K562 (cell line): ENCODE data around the gene PGS1. TPM values are rescaled to one million over a fixed set of nuclear protein-coding genes. Genes with fewer than 3 reads are reported as not detected.

Experiments
- ATAC-seq: fragments of 200-7000 bp; cut with Tn5 transposase; 3 replicates; pipeline ENCODE4 v1.9.1; 2020; ENCODE audit warnings: moderate library complexity
- BruUV-seq: library from RNA; stranded (reverse); fragments of 400-500 nt; replicated peaks from 2 replicates; lab custom pipeline; 2021; lab: Mats Ljungman, UMichigan
- CTCF ChIA-PET: fragments of 300-600 bp; formaldehyde crosslinking; extraction: SDS; loops from one replicate; lab custom pipeline; 2021; ENCODE audit warnings: low intra/inter-chr PET ratio; lab: Yijun Ruan, JAX
- POLR2A ChIA-PET: fragments of 300-600, 350-650 bp; sonication (Branson Sonifier 250); formaldehyde crosslinking; extraction: SDS; loops from one replicate; lab custom pipeline; 2021; ENCODE audit warnings: antibody characterized with exemption, inconsistent platforms; lab: Yijun Ruan, JAX
- DNase-seq, 4 experiments: peaks; one replicate each; pipeline versions ENCODE4 v3.0.0 to v3.0.0-alpha.2; 2011 to 2018; ENCODE audit warnings: low spot score in 3 of 4, mixed read lengths in 3 of 4; ENCODE audit errors: extremely low read depth in 1 of 4
- FAIRE-seq: peaks from 2 replicates; lab custom pipeline; 2011; peaks lifted over from hg19 to GRCh38; lab: Jason Lieb, UNC
- H2AFZ ChIP-seq: 2 replicates; pipeline ENCODE4 v1.6.0; 2011; ENCODE audit warnings: low read depth, low read length, control low read depth, inconsistent platforms
- H3K27ac ChIP-seq: fragments of 200-600 bp; 3 replicates; pipeline ENCODE4 v1.8.0; 2011; ENCODE audit warnings: low read depth, mild to moderate bottlenecking, control low read depth, inconsistent platforms, low read length, moderate library complexity, mixed read lengths; ENCODE audit errors: extremely low read depth
- H3K27me3 ChIP-seq, 2 experiments: fragments of 300-600 bp in 1 of 2; 2 replicates in 1 of 2; 3 replicates in 1 of 2; pipeline versions ENCODE4 v1.6.0 to v1.8.0; 2011; ENCODE audit warnings: inconsistent platforms in 2 of 2, low read length in 2 of 2, mild to moderate bottlenecking in 1 of 2, mixed read lengths in 1 of 2, moderate library complexity in 1 of 2; ENCODE audit not compliant: control insufficient read depth in 2 of 2, insufficient read depth in 2 of 2
- H3K36me3 ChIP-seq: fragments of 300-600 bp; 3 replicates; pipeline ENCODE4 v1.8.0; 2011; ENCODE audit warnings: mild to moderate bottlenecking, low read length, inconsistent platforms; ENCODE audit not compliant: control insufficient read depth, insufficient read depth
- H3K4me1 ChIP-seq, 2 experiments: fragments of 200-600 bp in 1 of 2; replicated peaks in 1 of 2; 2 replicates in 1 of 2; 3 replicates in 1 of 2; pipeline versions ENCODE4 v1.5.1 to v1.8.0; 2011; ENCODE audit warnings: inconsistent platforms in 2 of 2, low read length in 2 of 2, mild to moderate bottlenecking in 1 of 2, mixed read lengths in 1 of 2, moderate library complexity in 1 of 2; ENCODE audit not compliant: control insufficient read depth in 2 of 2, insufficient read depth in 2 of 2
- H3K4me2 ChIP-seq: 2 replicates; pipeline ENCODE4 v1.6.1; 2011; ENCODE audit warnings: low read length, control low read depth, inconsistent platforms, mixed read lengths; ENCODE audit not compliant: insufficient read depth
- H3K4me3 ChIP-seq: fragments of 200-600 bp; sonication (generic), shearing (Covaris generic); 2 replicates; pipeline ENCODE4 v1.5.1; 2016; ENCODE audit warnings: control low read depth, inconsistent platforms
- H3K79me2 ChIP-seq: fragments of 200-600 bp; 3 replicates; pipeline ENCODE4 v1.8.0; 2011; ENCODE audit warnings: low read length, inconsistent platforms; ENCODE audit not compliant: control insufficient read depth, insufficient read depth
- H3K9ac ChIP-seq, 2 experiments: 2 replicates each; pipeline versions ENCODE4 v1.6.0 to v1.6.1; 2011; ENCODE audit warnings: low read depth in 2 of 2, low read length in 2 of 2, control low read depth in 1 of 2, inconsistent platforms in 1 of 2, mild to moderate bottlenecking in 1 of 2, mixed read lengths in 1 of 2; ENCODE audit not compliant: insufficient read depth in 1 of 2
- H3K9me1 ChIP-seq: one replicate; pipeline ENCODE4 v1.6.0; 2011; ENCODE audit warnings: inconsistent platforms, mild to moderate bottlenecking, low read length, moderate library complexity; ENCODE audit not compliant: control insufficient read depth, insufficient read depth
- H3K9me3 ChIP-seq: replicated peaks from 2 replicates; pipeline ENCODE4 v1.5.1; 2011; ENCODE audit warnings: low read depth, low read length, inconsistent platforms; ENCODE audit not compliant: control insufficient read depth, insufficient read depth
- H4K20me1 ChIP-seq: replicated peaks from 2 replicates; pipeline ENCODE4 v1.6.1; 2011; ENCODE audit warnings: low read length, inconsistent platforms, mixed read lengths; ENCODE audit not compliant: control insufficient read depth, insufficient read depth
- CBX8 ChIP-seq: fragments of 200-600 bp; sonication (generic); IDR thresholded peaks from 2 replicates; pipeline ENCODE4 v1.6.1; 2012; ENCODE audit warnings: borderline replicate concordance, mixed run types, low read depth, mild to moderate bottlenecking, moderate library complexity, mixed read lengths, low read length, control low read depth, inconsistent platforms; ENCODE audit not compliant: poor library complexity, severe bottlenecking; ENCODE audit errors: extremely low read depth
- ESRRB ChIP-seq: fragments of 250-450 bp; sonication (Bioruptor Pico); IDR thresholded peaks from 2 replicates; pipeline ENCODE4 v1.5.0; 2020; ENCODE audit warnings: mild to moderate bottlenecking, moderate library complexity, borderline replicate concordance
- FOSL1 ChIP-seq: fragments of 200-800 bp; sonication (Bioruptor generic); conservative IDR thresholded peaks from 2 replicates; pipeline ENCODE4 v1.6.1; 2016; ENCODE audit warnings: missing genetic modification characterization, missing compliant biosample characterization
- GMEB1 ChIP-seq: fragments of 250-450 bp; sonication (Bioruptor Pico); IDR thresholded peaks from 2 replicates; pipeline ENCODE4 v1.4.0; 2020; ENCODE audit warnings: mild to moderate bottlenecking
- MXI1 ChIP-seq: IDR thresholded peaks from 2 replicates; pipeline ENCODE4 v1.6.1; 2011; ENCODE audit warnings: low read depth, mild to moderate bottlenecking, improper control_type of control experiment, low read length
- NBN ChIP-seq: fragments of 450-650 bp; IDR thresholded peaks from 2 replicates; pipeline ENCODE4 v1.6.1; 2016; ENCODE audit warnings: low read depth, mild to moderate bottlenecking
- NFYB ChIP-seq: IDR thresholded peaks from 2 replicates; pipeline ENCODE4 v1.6.1; 2011; ENCODE audit warnings: mild to moderate bottlenecking, moderate library complexity; ENCODE audit not compliant: insufficient read length; ENCODE audit errors: extremely low read depth
- NR2C2 ChIP-seq, 2 experiments: fragments of 200-800 bp in 1 of 2; sonication (Bioruptor generic) in 1 of 2; sonication (generic) in 1 of 2; formaldehyde crosslinking in 1 of 2; IDR thresholded peaks; 2 replicates each; pipeline versions ENCODE4 v1.6.1 to v1.8.0; 2016 to 2022; ENCODE audit warnings: mild to moderate bottlenecking in 1 of 2, missing compliant biosample characterization in 1 of 2, missing genetic modification characterization in 1 of 2, missing genetic modification reagents in 1 of 2
- SRF ChIP-seq, 2 experiments: fragments of 250-450, 450-650 bp in 1 of 2; sonication (Bioruptor Pico) in 1 of 2; sonication (generic) in 1 of 2; formaldehyde crosslinking; IDR thresholded peaks; 2 replicates each; pipeline versions ENCODE4 v1.5.0 to v1.5.1; 2020 to 2022; ENCODE audit warnings: mild to moderate bottlenecking in 1 of 2, missing genetic modification reagents in 1 of 2
- ZBTB1 ChIP-seq: sonication (generic); formaldehyde crosslinking; IDR thresholded peaks from 2 replicates; pipeline ENCODE4 v1.8.1; 2023; ENCODE audit warnings: missing genetic modification reagents, low read depth, mild to moderate bottlenecking, borderline replicate concordance
- ZMIZ1 ChIP-seq, 2 experiments: fragments of 150-350 bp in 1 of 2; IDR thresholded peaks; 2 replicates each; pipeline ENCODE4 v1.6.1; 2012 to 2016; ENCODE audit warnings: low read depth in 2 of 2, low read length in 2 of 2, mild to moderate bottlenecking in 1 of 2, moderate library complexity in 1 of 2
- ZNF133 ChIP-seq: fragments of 250-450 bp; sonication (Bioruptor Pico); IDR thresholded peaks from 2 replicates; pipeline ENCODE4 v1.4.0; 2020; ENCODE audit warnings: mild to moderate bottlenecking
- WGBS: fragments of 100-300 bp; shearing (Covaris generic); methylation state at CpG from one replicate; pipeline ENCODE4 v1.1.6; 2016; ENCODE audit warnings: low coverage, mixed read lengths; ENCODE audit not compliant: insufficient coverage; ENCODE audit errors: missing lambda C conversion rate; 5-methylcytosine and 5-hydroxymethylcytosine counted together
- in situ Hi-C: fragments of 300-500 bp; cut with MboI; formaldehyde crosslinking; loops from 4 replicates; pipeline ENCODE4 v1.15.0; 2018; ENCODE audit warnings: inconsistent platforms, mixed read lengths
- intact Hi-C: fragments of 100-400 bp; cut with micrococcal nuclease; formaldehyde crosslinking; loops from 2 replicates; pipeline ENCODE4 v1.14.2; 2022
- polyA plus RNA-seq, 8 experiments: library from polyadenylated mRNA; depleted of rRNA in 4 of 8; stranded (reverse) in 5 of 8; unstranded in 3 of 8; fragments of >200 nt; fragmentation: Nextera tagmentation in 2 of 8; fragmentation: Illumina TruSeq in 1 of 8; extraction: Ambion mirVana in 2 of 8; extraction: Trizol in 1 of 8; gene quantifications; 2 replicates each; pipeline versions ENCODE4 v1.2.1 to v1.2.3, GENCODE V29; 2011 to 2014; ENCODE audit warnings: inconsistent platforms in 1 of 8, missing spikeins in 1 of 8
- total RNA-seq, 7 experiments: library from RNA; depleted of rRNA in 6 of 7; stranded (reverse); fragments of >200 nt in 6 of 7; fragmentation: Illumina TruSeq in 2 of 7; extraction: Trizol in 2 of 7; gene quantifications; 2 replicates each; pipeline versions ENCODE4 v1.2.1 to v1.2.3, GENCODE V29; 2011 to 2021; ENCODE audit warnings: low replicate concordance in 1 of 7

The PGS1 gene
- total and polyA plus RNA-seq, 9 of the 15 experiments (the other 6 are each of a cell fraction or from before 2014, with no cell fraction given) = 1.3 to 39.4 (median 22.3) TPM

GRCh38 chr17:78368854-78369495 lies 9.5 kb upstream of the PGS1 start:
- WGBS = 47% methylated on average over 8 of the region's 8 CpGs
- H3K27me3 ChIP-seq = peaks cover 2 to 25% of the 10 kb centered on the region in 2 experiments; a peak in 2 of 5 replicates
- DNase-seq = no peak
- TF ChIP-seq ZNF133 (CRISPR knock-in tag) = no peak
- TF ChIP-seq ESRRB (CRISPR knock-in tag) = no peak
- TF ChIP-seq SRF (CRISPR knock-in tag; IDR thresholded peaks at IDR 0.05) = no peak
- TF ChIP-seq ZMIZ1 (IDR thresholded peaks at IDR 0.05; ENCODE audit: low read depth in 2 of 2, low read length in 2 of 2) = no peak
- no peak for TF ChIP-seq FOSL1 (tag)
- no peak for TF ChIP-seq CBX8
- TF ChIP-seq GMEB1 (CRISPR knock-in tag) = no peak
- no peak for TF ChIP-seq MXI1
- no peak for TF ChIP-seq NR2C2 (CRISPR knock-in tag; IDR thresholded peaks at IDR 0.05)
- no peak for TF ChIP-seq NR2C2 (tag; IDR thresholded peaks at IDR 0.05)
- no peak for TF ChIP-seq NBN
- TF ChIP-seq ZBTB1 (CRISPR knock-in tag) = no peak
- no peak for TF ChIP-seq NFYB
- H2AFZ ChIP-seq = no peak overlapping the region
- no peak for FAIRE-seq
- no peak overlapping the region for H3K9ac ChIP-seq
- peaks cover 15% of the 10 kb centered on the region for H4K20me1 ChIP-seq
- H3K4me3 ChIP-seq = no peak overlapping the region
- no TSS peak for BruUV-seq
- POLR2A ChIA-PET = interaction anchor here (0.6 to 0.8 kb wide), 3 partner anchors 10 to 76 kb away, joined by 3 read pairs; no protein-coding TSS in a partner anchor
- no peak for ATAC-seq
- H3K27ac ChIP-seq = no peak overlapping the region
- H3K36me3 ChIP-seq = no peaks in the 10 kb centered on the region
- CTCF ChIA-PET = no interaction called here
- in situ Hi-C loops (no loop called here), intact Hi-C loops (no loop called here)
- H3K4me2 ChIP-seq = no peak overlapping the region
- no peaks in the 10 kb centered on the region for H3K9me1 ChIP-seq
- peaks cover 11 to 26% of the 10 kb centered on the region in 2 experiments for H3K4me1 ChIP-seq
- no peaks in the 10 kb centered on the region for H3K79me2 ChIP-seq
- H3K9me3 ChIP-seq = no peaks in the 10 kb centered on the region
